Activated gamma-delta T cell treated with Interleukin-2 at 50 U/mL for 16 hours (primary cell): ENCODE data around the gene ASGR1.
"Not testable (repeated sequence)": the region's sequence is repeated elsewhere in the genome, so short reads cannot be mapped to it uniquely, and the experiment has no call there.

Experiments
- DNase-seq: peaks from one replicate; pipeline ENCODE4 v3.0.0-alpha.2; 2020

The ASGR1 gene

DNA sequence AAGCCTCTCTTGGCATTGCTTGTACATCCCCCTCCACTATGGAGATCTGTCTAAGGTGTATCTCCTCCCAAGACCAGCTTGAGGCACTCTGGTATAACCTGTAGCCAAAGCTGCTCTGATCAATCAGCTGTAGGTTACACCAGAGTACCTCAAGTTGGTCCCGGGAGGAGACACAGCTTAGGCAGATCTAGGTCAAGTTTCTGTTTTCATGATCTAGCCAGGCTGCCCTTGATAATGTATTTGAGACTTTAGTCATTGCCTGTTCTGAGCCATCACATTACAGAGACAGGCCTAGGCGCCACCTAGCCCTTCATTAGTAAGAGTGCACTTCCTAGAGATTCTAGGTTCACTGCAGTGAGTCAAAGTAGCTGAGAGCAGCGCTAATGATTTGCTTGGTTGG, 31.4 kb downstream of the ASGR1 start:
- DNase-seq: no peak

DNA sequence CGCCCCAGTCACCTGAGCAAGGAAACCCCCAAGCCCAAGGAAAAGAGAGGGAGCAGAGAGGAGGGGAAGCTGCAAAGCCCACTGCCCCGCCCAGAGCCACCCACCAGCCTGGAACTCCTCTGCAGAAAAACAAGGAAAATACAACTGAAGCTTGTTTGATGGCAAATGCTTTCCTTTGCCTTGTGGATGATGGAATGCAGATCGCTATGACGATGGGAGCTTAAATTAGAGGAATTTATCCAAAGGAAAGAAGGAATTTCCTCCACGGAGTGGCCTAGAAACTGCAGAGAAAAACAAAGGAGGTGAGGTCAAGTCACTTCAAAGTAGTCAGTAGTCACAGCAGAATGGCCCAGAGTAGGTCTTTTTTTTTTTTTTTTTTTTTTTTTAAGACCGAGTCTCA, 33.1 kb downstream of the ASGR1 start:
- DNase-seq: no peak

DNA sequence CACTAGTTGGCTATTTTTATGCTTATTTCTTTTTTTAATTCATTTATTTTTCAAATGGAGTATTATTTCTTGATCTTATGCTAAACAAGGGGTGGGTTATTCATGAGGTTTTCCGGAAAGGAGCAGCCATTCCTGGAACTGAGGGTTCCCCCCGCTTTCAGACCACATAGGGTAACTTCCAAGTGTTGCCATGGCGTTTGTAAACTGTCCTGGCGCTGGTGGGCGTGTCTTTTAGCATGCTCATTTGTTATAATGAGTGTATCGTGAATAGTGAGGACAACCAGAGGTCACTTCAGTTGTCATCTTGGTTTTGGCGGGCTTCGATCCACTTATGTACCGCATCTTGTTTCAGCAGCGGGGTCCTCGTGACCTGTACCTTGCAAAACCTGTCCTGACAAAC, 35.0 kb downstream of the ASGR1 start:
- DNase-seq: no peak

DNA sequence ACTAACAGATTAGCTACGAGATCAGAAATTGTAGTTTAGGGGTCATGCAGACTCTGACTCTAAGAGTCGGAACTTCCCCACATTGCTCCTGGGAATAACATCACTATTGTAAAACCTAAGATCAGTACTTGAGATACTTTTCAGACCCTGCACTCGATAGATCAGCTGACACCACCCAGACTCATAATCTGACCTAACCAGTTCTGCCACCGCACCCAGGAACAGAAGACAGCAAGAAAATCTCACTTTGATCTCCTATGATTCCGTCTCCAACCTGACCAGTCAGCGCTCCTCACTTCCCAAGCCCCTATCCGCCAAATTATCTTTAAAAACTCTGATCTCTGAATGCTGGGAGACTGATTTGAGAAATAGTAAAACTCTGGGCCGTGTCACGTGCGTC, 37.3 kb downstream of the ASGR1 start:
- DNase-seq: no peak

DNA sequence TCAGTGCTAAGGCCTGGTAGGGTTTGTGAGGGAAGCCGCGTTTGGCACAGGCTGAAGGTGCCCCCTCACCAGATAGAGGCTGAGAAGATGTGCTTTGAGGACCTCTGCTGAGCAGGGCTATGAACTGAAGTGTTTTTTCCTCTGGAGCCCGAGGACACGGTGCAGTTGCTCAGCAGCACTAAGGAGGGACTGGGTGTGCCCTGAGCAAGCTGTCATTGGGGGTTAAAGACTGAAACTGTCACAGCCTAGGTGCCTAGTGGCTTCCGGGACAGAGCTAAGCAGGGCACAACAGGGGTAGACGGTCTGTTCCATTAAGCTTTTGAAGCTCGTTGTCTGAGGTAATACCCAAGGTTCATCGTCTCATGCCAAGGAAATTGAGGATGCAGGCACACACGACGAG, 39.8 kb downstream of the ASGR1 start:
- DNase-seq: no peak

DNA sequence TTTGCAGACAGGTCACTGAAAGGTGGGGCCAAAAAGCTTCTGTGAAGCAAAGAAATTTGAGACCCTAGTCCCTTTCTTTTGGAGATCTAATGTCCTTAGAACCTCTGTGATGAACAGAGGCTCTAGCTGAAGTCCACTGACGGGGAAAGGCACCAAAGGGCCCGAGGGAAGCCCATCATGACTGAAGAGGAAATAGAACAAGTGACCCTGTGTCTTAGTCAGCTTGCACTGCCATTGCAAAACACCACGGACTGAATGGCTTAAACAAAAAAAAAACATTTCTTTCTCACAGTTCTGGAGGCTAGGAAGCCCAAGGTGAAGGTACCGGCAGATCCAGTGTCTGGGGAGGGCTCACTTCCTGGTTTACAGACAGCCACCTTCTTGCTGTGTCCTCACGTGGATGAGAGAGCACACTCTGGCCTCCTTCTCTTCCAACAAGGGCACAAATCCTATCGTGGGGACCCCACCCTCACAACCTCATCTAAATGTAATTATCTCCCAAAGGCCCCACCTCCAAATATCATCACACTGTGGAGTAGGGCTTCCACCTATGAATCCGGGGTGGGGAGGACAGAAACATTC, 40.3 kb downstream of the ASGR1 start:
- no peak for DNase-seq

DNA sequence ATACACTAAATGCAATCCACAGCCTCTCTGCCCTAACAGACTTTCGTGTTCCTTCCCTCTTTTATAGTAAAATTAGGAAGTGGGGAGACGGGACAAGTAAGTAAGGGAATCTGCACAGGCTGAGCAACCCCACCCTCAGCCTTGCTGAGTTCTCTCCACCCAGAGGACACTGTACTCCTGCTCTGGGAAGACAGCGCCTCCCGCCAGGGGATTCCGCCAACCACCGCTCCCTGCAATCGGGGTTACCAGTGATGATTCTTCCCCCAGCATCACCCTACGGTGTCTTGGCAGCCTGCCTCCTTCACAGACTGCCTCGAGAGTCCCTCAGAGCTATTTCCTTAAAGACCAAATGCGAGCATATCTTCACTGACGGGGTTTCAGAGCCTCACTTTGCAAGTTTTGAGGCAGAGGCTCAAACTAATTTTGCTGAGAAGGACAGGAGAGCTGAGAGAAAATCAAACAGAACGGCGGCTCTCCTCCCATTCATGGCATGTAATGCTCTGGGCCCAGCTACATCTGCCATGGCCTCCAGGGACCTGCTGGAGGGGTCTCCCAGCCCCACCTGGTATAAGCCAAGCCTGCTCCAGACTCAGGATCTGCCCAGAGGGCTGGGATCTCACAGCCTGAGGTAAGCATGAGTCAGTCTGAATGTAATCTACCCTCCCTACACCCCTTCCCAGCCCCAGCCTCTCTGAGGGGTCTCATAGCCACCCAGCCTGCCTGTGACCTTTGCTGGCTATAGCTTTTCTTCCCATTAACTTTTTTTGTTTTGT, 41.8 kb downstream of the ASGR1 start:
- DNase-seq: no peak

DNA sequence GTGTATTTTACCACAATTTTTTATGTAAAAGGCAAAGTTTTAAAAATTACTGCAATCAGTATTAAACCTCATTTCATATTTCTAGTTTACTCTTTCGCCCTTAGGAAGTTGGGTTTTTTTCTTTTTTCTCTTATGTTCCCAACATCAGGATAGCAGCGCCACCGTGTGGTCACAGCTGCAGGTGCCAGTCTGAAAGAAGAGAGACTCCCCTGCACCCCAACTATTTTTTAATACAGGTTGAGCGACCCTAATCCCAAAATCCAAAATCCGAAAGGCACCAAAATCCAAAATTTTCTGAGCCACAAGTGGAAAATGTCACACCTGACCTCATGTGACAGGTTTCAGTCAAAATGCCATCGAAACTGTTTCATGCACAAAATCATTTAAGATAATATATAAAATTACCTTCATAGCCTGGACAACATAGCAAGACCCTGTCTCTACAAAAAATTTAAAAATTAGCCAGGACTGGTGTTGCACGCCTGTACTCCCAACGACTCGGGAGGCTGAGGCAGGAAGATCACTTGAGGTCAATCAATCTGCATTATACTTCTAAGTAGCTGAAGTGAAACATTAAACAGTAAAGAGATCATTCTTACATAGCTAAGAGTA, 42.8 kb downstream of the ASGR1 start:
- DNase-seq: peak; percentile 75

DNA sequence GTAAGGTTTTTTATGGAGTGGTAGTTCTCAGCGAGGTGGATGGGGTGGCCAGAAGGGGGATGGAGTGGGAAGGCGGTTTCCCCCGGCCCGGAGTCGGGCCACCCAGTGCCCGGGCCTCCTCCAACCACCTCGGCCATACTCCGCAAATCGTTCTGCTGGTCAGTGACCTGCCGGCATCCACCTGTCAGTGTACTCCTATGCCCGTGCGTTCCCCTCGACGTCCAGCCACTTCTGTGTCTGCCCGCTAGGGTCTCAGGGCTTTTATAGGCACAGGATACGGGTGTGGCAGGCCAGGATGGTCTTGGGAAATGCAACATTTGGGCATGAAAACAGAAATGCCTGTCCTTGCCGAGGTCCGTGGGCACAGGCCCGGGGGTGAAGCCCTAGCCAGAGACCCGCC, 45.3 kb downstream of the ASGR1 start:
- no peak for DNase-seq

DNA sequence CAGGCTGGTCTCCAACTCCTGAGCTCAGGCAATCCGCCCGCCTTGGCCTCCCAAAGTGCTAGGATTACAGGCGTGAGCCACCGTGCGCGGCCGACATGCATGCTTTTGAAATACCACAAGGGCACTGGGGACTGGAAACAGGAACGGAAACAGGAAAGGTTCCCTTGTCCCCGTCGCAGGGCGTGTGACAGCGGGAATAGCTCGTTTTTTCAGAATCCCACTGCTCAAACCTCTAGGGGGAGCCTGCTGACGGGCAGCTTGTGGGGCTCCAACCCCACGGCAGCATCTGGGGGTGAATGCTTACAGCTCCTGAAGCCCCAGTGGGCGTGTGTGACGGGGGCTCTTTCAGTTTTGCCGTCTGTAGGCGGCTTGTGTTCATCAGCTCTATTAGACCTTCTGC, 45.7 kb downstream of the ASGR1 start:
- DNase-seq: peak; percentile 39

DNA sequence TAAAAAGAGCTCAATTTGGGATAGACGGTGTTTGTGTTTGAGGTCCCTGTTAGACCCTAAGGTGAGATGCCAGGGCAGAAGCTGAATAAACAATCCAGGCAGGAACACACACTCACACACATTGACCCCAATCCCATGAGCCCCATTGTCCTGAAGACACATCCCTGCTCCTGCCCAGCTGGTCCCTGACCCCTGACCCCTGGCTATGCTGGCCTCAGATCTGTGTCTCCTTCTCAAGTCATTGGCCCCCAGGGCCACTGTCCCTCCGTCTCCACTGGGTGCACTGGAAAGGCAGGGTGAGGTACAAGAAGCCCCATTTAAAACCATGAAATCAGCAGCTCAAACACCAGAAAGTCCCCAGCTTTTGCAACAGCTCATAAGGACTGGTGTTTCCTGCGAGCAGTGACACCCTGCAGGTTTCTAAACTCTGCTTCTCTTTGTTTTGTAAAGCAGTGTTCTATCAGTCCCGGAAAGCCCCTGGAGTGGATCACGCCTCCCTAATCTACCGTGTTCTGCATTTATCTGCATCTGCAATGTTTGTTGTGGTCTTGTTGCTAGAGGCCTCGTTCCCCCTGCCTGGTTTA, 46.6 kb downstream of the ASGR1 start:
- DNase-seq: peak; percentile 45

DNA sequence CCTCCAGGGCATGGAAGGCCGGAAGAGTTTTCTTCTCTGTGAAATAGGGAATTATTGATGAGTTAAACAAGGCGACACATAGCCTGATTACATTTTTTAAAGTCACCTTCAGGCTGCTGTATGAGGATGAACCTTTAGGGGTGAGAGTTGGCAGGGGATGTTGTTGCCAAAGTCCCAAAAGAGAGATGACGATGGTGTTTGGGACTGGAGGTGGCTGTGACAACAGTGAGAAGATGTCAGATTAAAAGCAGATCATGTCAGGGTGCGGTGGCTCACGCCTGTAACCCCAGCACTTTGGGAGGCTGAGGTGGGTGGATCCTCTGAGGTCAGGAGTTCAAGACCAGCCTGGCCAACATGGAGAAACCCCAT, 47.8 kb downstream of the ASGR1 start:
- DNase-seq: no peak

DNA sequence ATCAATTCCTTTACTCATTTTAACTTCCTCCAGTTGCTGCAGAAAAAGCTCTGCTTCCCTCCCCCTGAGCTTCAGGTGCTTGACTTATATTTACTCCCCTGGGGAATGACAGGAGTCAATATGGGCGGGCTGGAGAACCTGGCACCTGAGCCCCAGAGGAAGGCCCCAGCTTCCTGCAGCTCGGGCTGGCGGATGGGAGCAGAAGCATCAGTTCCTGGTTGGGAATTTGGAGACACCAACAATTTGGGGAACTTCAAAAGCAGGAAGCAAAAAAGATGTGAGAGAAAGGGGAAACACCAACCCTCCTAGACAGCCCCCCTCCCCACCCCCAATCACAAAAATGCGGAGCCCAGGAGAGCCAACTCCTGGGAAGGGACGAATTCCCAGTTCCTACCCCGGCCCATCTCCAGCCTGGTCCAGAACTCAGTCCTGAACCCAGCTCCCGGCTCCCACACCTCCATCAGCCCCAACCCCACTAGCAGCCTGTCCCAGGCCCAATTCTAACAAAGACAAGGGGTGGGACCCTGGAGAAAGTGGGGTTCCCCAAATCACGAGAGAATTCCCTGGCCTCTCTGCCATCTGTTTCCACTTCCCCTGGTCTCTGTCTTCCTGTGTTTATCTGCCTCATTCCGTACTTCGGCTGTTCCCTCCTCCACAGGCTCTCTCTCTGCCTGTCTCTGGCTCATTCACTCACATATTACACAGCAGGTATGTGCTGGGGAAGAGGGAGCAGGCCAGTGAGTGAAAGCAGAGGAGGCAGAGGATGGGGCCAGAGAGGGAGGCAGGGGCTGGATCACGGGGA, 48.3 kb downstream of the ASGR1 start:
- DNase-seq: no peak

DNA sequence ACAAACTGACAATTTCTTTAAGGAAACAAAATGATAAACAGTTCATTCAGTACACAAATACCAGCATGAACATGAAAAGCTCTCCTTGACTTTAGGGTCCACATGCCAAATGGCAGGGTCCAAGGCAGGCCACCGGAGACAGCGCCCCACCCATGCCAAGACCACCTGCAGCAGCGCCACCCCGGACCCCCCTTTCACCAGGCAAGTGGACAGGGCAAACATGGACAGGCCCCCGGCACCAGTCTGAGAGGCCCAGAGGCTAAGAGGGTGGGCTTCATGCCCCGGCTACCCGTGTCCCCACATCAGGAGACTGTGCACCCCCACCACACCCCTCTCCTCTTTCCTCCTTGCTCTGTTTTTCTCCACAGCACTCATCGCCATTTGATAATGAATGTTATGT, 49.9 kb downstream of the ASGR1 start:
- no peak for DNase-seq

DNA sequence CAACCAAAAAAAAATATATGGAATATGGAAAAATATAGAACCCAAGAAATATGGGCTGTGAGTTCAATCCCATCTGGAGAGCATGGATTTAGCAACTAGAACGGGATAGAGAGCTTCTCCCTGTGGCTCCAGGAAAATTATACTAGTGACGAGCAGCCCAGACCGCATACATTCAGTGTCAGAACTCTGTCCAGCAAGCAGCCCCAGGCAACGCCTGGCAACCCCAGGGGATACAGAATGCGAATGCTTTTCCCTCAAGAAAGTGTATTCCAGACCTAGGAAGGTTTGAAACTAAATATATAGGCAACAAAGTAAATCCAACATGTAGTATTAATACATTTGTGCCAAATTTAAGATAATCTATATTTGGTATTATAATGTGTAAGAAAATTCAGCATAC, 51.0 kb downstream of the ASGR1 start:
- no peak for DNase-seq

DNA sequence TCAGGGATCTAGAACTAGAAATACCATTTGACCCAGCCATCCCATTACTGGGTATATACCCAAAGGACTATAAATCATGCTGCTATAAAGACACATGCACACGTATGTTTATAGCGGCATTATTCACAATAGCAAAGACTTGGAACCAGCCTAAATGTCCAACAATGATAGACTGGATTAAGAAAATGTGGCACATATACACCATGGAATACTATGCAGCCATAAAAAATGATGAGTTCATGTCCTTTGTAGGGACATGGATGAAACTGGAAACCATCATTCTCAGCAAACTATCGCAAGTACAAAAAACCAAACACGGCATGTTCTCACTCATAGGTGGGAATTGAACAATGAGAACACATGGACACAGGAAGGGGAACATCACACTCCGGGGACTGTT, 51.7 kb downstream of the ASGR1 start:
- not testable (repeated sequence) for DNase-seq

DNA sequence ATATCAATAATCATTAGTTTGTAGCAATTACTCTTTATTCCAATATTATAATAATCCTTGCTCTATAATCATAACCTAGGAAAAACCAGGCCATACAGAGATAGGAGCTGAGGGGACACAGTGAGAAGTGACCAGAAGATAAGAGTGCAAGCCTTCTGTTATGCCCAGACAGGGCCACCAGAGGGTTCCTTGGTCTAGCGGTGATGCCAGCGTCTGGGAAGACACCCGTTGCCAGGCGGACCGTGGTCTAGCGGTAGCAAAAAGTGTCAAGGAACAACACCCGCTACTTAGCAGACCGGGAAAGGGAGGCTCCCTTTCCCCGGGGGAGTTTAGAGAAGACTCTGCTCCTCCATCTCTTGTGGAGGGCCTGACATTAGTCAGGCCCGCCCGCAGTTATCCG, 52.8 kb downstream of the ASGR1 start:
- not testable (repeated sequence) for DNase-seq

DNA sequence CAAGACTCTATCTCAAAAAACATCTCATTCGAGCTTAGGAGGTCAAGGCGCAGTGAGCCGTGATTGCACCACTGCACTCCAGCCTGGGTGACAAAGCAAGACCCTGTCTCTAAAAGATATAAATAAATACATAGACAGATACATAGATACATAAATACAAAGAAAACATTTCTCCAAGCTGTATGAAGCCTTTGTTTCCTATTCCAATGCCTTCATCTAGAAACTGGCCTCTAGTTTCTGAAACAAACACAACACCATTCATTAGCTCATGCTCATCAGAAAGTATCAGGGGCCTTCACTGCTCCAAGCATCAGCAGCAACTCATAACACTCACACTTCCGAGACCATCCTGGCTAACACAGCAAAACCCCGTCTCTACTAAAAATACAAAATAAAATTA, 54.2 kb downstream of the ASGR1 start:
- no peak for DNase-seq

DNA sequence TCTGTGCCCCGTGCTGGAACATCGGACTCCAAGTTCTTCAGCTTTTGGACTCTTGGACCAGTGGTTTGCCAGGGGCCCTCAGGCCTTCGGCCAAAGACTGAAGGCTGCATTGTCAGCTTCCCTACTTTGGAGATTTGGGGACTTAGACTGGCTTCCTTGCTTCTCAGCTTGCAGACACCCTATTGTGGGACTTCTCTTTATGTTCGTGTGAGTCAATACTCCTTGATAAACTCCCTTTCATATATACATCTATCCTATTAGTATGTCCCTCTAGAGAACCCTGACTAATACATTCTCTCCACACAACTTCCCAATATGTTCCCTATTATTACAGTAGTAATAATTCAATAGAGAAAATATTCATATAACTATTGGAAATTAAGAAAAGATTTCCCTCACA, 55.3 kb downstream of the ASGR1 start:
- DNase-seq: no peak
